Fibroblast of lung (primary cell): ENCODE measurements around the gene GNB1L. TPM values are rescaled to one million over a fixed set of nuclear protein-coding genes. Genes with fewer than 3 reads are reported as not detected.

ENCODE experiments used
- DNase-seq, 2 donors: peaks; one replicate each; pipeline versions ENCODE4 v3.0.0 to v3.0.0-alpha.2; 2010; ENCODE audit warnings: low read depth in 2 of 2
- H2AFZ ChIP-seq: 2 replicates; pipeline ENCODE4 v1.5.1; 2012; ENCODE audit warnings: low read length, control low read depth, inconsistent platforms
- H3K27ac ChIP-seq: 2 replicates; pipeline ENCODE4 v1.5.1; 2011; ENCODE audit warnings: low read length, control low read depth; ENCODE audit not compliant: insufficient read depth
- H3K27me3 ChIP-seq: 2 replicates; pipeline ENCODE4 v1.5.1; 2011; ENCODE audit warnings: mild to moderate bottlenecking, low read length; ENCODE audit not compliant: control insufficient read depth, insufficient read depth
- H3K36me3 ChIP-seq: 2 replicates; pipeline ENCODE4 v1.5.1; 2011; ENCODE audit warnings: low read length; ENCODE audit not compliant: control insufficient read depth, insufficient read depth
- H3K4me1 ChIP-seq: 2 replicates; pipeline ENCODE4 v1.5.1; 2011; ENCODE audit warnings: low read length; ENCODE audit not compliant: control insufficient read depth, insufficient read depth; ENCODE audit errors: extremely low read depth
- H3K4me2 ChIP-seq: 2 replicates; pipeline ENCODE4 v1.5.1; 2011; ENCODE audit warnings: low read length, control low read depth; ENCODE audit not compliant: insufficient read depth; ENCODE audit errors: extremely low read depth
- H3K4me3 ChIP-seq, 4 experiments: fragments of 200-600 bp in 1 of 4; sonication (generic) in 1 of 4; replicated peaks in 1 of 4; 2 replicates each; pipeline ENCODE4 v1.5.1; 2011 to 2016; ENCODE audit warnings: low read length in 4 of 4, low read depth in 3 of 4, mild to moderate bottlenecking in 3 of 4, control low read depth in 2 of 4, inconsistent platforms in 1 of 4, mixed read lengths in 1 of 4; ENCODE audit not compliant: insufficient read depth in 1 of 4; ENCODE audit errors: control extremely low read depth in 1 of 4
- H3K79me2 ChIP-seq: 2 replicates; pipeline ENCODE4 v1.5.1; 2012; ENCODE audit warnings: mild to moderate bottlenecking, low read length, inconsistent platforms; ENCODE audit not compliant: control insufficient read depth, insufficient read depth
- H3K9ac ChIP-seq: 2 replicates; pipeline ENCODE4 v1.5.1; 2011; ENCODE audit warnings: mild to moderate bottlenecking, low read length, control low read depth; ENCODE audit not compliant: insufficient read depth
- H3K9me3 ChIP-seq: 2 replicates; pipeline ENCODE4 v1.5.1; 2012; ENCODE audit warnings: low read depth, low read length; ENCODE audit not compliant: control insufficient read depth, insufficient read depth
- H4K20me1 ChIP-seq: 2 replicates; pipeline ENCODE4 v1.5.1; 2011; ENCODE audit warnings: low read length; ENCODE audit not compliant: control insufficient read depth, insufficient read depth; ENCODE audit errors: extremely low read depth
- EZH2 ChIP-seq: IDR thresholded peaks from 2 replicates; pipeline ENCODE4 v1.5.1; 2012; ENCODE audit warnings: low read length, control low read depth, mild to moderate bottlenecking; ENCODE audit errors: missing control alignments
- polyA plus RNA-seq, 2 donors: library from polyadenylated mRNA; depleted of rRNA in 1 of 2; stranded (reverse) in 1 of 2; unstranded in 1 of 2; fragments of >200 nt; gene quantifications; 2 replicates each; pipeline ENCODE4 v1.2.1, GENCODE V29; 2011 to 2012; ENCODE audit warnings: missing spikeins in 1 of 2
- total RNA-seq: library from RNA; depleted of rRNA; stranded (reverse); fragments of >200 nt; gene quantifications from 2 replicates; pipeline ENCODE4 v1.2.1, GENCODE V29; 2014
- TF ChIP-seq, protein P1 (sequence below), 2 donors: IDR thresholded peaks in 1 of 2; conservative IDR thresholded peaks in 1 of 2; 1 replicate in 1 of 2; 2 replicates in 1 of 2; pipeline ENCODE4 v1.5.1; 2011 to 2012; ENCODE audit warnings: low read length in 2 of 2, control low read depth in 1 of 2, inconsistent platforms in 1 of 2, low read depth in 1 of 2, mild to moderate bottlenecking in 1 of 2

The GNB1L gene
- total and polyA plus RNA-seq, 2 donors (not counting 1 experiment from before 2014, with no cell fraction given) = 1.4 to 7.8 TPM

- no peak for TF ChIP-seq EZH2
- TF ChIP-seq, protein P1, sequence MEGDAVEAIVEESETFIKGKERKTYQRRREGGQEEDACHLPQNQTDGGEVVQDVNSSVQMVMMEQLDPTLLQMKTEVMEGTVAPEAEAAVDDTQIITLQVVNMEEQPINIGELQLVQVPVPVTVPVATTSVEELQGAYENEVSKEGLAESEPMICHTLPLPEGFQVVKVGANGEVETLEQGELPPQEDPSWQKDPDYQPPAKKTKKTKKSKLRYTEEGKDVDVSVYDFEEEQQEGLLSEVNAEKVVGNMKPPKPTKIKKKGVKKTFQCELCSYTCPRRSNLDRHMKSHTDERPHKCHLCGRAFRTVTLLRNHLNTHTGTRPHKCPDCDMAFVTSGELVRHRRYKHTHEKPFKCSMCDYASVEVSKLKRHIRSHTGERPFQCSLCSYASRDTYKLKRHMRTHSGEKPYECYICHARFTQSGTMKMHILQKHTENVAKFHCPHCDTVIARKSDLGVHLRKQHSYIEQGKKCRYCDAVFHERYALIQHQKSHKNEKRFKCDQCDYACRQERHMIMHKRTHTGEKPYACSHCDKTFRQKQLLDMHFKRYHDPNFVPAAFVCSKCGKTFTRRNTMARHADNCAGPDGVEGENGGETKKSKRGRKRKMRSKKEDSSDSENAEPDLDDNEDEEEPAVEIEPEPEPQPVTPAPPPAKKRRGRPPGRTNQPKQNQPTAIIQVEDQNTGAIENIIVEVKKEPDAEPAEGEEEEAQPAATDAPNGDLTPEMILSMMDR (conservative IDR thresholded peaks at IDR 0.05 in 1 of 2, IDR thresholded peaks at IDR 0.05 in 1 of 2; ENCODE audit: low read depth in 1 of 2, low read length in 2 of 2) = no peak
- H3K4me3 ChIP-seq = no peak overlapping the region
- no peaks in the 10 kb centered on the region for H4K20me1 ChIP-seq
- H2AFZ ChIP-seq = no peak overlapping the region
- H3K36me3 ChIP-seq = no peaks in the 10 kb centered on the region
- no peaks in the 10 kb centered on the region for H3K9me3 ChIP-seq
- H3K4me1 ChIP-seq = peaks cover 5% of the 10 kb centered on the region
- no peaks in the 10 kb centered on the region for H3K79me2 ChIP-seq
- H3K27ac ChIP-seq = no peak overlapping the region
- H3K4me2 ChIP-seq = no peak overlapping the region
- no peak for DNase-seq
- peaks cover 6% of the 10 kb centered on the region for H3K27me3 ChIP-seq
- H3K9ac ChIP-seq = no peak overlapping the region
Measured at GRCh38 chr22:19783586-19784383, 70.9 kb downstream of the GNB1L start.

- no peak for DNase-seq
- H2AFZ ChIP-seq = no peak overlapping the region
- peaks cover 6% of the 10 kb centered on the region for H3K27me3 ChIP-seq
- no peaks in the 10 kb centered on the region for H4K20me1 ChIP-seq
- H3K79me2 ChIP-seq = no peaks in the 10 kb centered on the region
- no peaks in the 10 kb centered on the region for H3K9me3 ChIP-seq
- H3K36me3 ChIP-seq = no peaks in the 10 kb centered on the region
- no peak overlapping the region for H3K27ac ChIP-seq
- TF ChIP-seq, protein P1 (conservative IDR thresholded peaks at IDR 0.05 in 1 of 2, IDR thresholded peaks at IDR 0.05 in 1 of 2; ENCODE audit: low read depth in 1 of 2, low read length in 2 of 2) = no peak
- TF ChIP-seq EZH2 = no peak
- H3K9ac ChIP-seq = no peak overlapping the region
- no peak overlapping the region for H3K4me2 ChIP-seq
- peaks cover 5% of the 10 kb centered on the region for H3K4me1 ChIP-seq
- no peak overlapping the region for H3K4me3 ChIP-seq
Measured at GRCh38 chr22:19782533-19782932, 72.1 kb downstream of the GNB1L start.

- no peak overlapping the region for H3K9ac ChIP-seq
- H3K79me2 ChIP-seq = no peaks in the 10 kb centered on the region
- no peak overlapping the region for H3K4me2 ChIP-seq
- H3K4me3 ChIP-seq = no peak overlapping the region
- H3K27me3 ChIP-seq = peaks cover 6% of the 10 kb centered on the region
- no peaks in the 10 kb centered on the region for H4K20me1 ChIP-seq
- no peak for DNase-seq
- H3K36me3 ChIP-seq = no peaks in the 10 kb centered on the region
- TF ChIP-seq EZH2 = no peak
- TF ChIP-seq, protein P1 (conservative IDR thresholded peaks at IDR 0.05 in 1 of 2, IDR thresholded peaks at IDR 0.05 in 1 of 2; ENCODE audit: low read depth in 1 of 2, low read length in 2 of 2) = no peak
- no peak overlapping the region for H3K27ac ChIP-seq
- H3K9me3 ChIP-seq = no peaks in the 10 kb centered on the region
- H3K4me1 ChIP-seq = peaks cover 5% of the 10 kb centered on the region
- H2AFZ ChIP-seq = no peak overlapping the region
Measured at GRCh38 chr22:19779685-19780268, 74.9 kb downstream of the GNB1L start.
